GM21786 (cell line): ENCODE measurements around the gene CILP2.

ENCODE experiments used
- ATAC-seq: cut with Tn5 transposase; IDR thresholded peaks from one replicate; pipeline ENCODE4 v1.9.1; 2021; ENCODE audit not compliant: unreplicated experiment

Gene CILP2

GRCh38 chr19:19529783-19530422, 8.2 kb upstream of the CILP2 start:
- no peak for ATAC-seq

- ATAC-seq, result no peak
Observed at GRCh38 chr19:19530423-19530804, 7.7 kb upstream of the CILP2 start.

GRCh38 chr19:19530889-19531288, 7.2 kb upstream of the CILP2 start:
- no peak for ATAC-seq

GRCh38 chr19:19531951-19532805, 5.9 kb upstream of the CILP2 start:
- ATAC-seq, result no peak

GRCh38 chr19:19532806-19533701, 5.0 kb upstream of the CILP2 start:
- ATAC-seq, result no peak

- no peak for ATAC-seq
Observed at GRCh38 chr19:19533841-19534240, 4.2 kb upstream of the CILP2 start.

- ATAC-seq, result no peak
Observed at GRCh38 chr19:19534556-19535265, 3.4 kb upstream of the CILP2 start.

- no peak for ATAC-seq
Observed at GRCh38 chr19:19535311-19536191, 2.5 kb upstream of the CILP2 start.

GRCh38 chr19:19537075-19538048, 703 bp upstream of the CILP2 start:
- no peak for ATAC-seq

GRCh38 chr19:19538785-19539166, 711 bp downstream of the CILP2 start:
- ATAC-seq, result no peak

GRCh38 chr19:19539698-19540063, 1.6 kb downstream of the CILP2 start:
- no peak for ATAC-seq

- ATAC-seq, result no peak
Observed at GRCh38 chr19:19540064-19540714, 2.1 kb downstream of the CILP2 start.

GRCh38 chr19:19540715-19541515, 2.9 kb downstream of the CILP2 start:
- ATAC-seq, result no peak

- no peak for ATAC-seq
Observed at GRCh38 chr19:19541616-19542015, 3.6 kb downstream of the CILP2 start.

- ATAC-seq, result no peak
Observed at GRCh38 chr19:19542507-19542906, 4.4 kb downstream of the CILP2 start.

- no peak for ATAC-seq
Observed at GRCh38 chr19:19543101-19543500, 5.0 kb downstream of the CILP2 start.

GRCh38 chr19:19543640-19544039, 5.6 kb downstream of the CILP2 start:
- ATAC-seq, result no peak
